Stimulated activated CD4-positive, alpha-beta T cell treated with anti-CD3 and anti-CD28 coated beads, TNF-alpha, amount 100 ng/mL, for 48 hours (primary cell): Measurements from ENCODE around the gene GAPDH.
A peak's percentile ranks its signal among the peaks of the same experiment; 100 is the strongest.

Experiments
- DNase-seq, 3 donors: peaks; one replicate each; pipeline ENCODE4 v3.0.0-alpha.2; 2020; ENCODE audit warnings: low read depth in 3 of 3

The GAPDH gene

DNA sequence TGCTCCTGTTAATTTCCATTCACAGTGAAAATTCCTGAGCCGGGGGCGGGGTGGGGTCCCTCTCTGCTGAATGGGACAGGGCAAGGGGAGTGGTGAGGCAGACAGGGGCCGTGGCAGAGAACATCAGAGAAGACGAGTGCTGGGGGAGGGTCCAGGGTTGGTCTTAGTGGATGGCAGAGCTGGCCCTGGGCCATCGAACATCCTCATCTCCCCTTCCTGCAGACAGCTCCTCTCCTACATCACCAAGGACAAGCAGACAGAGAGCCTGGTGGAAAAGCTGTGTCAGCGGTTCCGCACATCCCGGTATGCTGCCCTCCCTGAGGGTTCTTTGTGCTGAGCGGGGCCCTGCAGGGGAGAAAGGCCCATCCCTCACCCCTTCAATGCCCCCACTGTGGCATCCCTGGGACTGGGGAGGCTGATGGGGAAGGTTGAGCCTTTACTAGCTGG lies 5.0 kb upstream of the GAPDH start:
- DNase-seq: no peak

DNA sequence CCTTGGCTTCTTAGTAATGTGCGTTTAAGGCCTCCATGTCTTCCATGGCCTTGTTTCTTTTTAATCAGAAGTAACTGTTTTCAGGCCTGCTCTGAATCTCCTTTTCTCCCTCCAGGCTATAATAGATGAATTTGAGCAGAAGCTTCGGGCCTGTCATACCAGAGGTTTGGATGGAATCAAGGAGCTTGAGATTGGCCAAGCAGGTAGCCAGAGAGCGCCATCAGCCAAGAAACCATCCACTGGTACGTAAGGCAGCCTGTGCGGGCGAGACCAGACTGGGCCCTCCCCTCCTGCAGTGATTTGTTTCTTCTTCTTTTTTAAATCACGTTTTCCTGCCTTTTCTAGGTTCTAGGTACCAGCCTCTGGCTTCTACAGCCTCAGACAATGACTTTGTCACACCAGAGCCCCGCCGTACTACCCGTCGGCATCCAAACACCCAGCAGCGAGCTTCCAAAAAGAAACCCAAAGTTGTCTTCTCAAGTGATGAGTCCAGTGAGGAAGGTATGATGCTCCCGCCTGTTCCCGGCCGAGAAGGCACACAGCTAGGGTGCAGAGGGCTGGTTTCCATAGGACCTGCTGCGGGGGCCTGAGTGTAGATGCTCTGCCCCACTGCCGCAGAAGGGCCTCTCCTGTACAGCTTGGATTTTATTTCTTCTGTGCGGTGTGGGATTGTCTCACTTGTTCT lies 3.6 kb upstream of the GAPDH start:
- no peak for DNase-seq

DNA sequence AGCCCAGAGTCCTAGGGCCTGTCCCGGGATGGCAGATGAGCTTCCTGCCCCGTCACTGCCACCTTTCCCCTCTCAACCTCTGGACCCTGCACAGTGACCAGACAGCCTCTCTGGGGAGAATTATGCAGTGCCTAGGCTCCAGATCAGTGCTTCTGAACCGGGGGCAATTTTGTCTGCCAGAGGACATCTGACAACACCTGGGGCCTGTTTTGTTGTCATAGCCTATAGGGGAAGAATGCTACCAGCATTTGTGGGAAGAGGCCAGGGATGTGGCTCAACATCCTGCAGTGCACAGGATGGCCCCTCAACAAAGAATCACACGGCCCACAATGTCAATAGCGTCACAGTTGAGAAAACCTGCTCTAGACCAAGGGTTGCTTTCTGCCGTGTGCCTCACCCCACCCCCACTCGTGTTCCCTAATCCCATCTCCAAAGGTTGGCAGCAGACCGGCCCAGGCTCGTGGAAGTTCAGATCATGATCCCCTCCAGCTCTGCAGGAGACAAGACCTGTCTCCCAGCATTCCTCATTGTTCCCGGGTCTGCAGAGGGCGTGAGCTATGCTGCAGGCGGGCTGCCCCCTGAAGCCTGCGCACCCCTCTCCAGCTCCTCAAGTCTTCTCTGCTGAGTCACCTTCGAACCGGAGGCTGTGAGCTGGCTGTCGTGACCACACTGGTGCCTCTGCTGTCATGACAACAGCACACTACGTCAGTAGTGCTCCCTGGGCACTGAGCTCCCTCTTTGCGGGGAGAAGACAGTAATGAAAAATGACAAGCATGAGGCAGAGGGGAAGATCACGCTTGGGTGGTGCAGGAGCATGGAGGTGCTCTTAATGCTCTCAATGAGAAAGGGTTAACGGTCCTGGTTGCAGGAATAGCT lies 2.0 kb upstream of the GAPDH start:
- peak; percentile 71 to 83 (median 82) for DNase-seq

DNA sequence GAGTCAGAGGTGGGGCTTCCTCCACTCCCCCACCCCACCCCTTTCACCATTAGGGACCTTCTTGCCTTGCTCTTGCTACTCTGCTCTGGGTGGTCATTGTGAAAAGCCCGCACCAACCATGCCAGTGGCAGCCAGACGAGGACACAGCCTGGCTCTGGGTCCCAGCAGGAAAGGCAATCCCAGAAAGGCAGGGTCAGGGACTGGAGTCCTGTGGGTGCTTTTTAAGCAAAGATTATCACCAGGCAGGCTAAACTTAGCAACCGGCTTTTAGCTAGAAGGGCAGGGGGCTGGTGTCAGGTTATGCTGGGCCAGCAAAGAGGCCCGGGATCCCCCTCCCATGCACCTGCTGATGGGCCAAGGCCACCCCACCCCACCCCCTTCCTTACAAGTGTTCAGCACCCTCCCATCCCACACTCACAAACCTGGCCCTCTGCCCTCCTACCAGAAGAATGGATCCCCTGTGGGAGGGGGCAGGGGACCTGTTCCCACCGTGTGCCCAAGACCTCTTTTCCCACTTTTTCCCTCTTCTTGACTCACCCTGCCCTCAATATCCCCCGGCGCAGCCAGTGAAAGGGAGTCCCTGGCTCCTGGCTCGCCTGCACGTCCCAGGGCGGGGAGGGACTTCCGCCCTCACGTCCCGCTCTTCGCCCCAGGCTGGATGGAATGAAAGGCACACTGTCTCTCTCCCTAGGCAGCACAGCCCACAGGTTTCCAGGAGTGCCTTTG lies 1.2 kb upstream of the GAPDH start:
- DNase-seq: no peak

DNA sequence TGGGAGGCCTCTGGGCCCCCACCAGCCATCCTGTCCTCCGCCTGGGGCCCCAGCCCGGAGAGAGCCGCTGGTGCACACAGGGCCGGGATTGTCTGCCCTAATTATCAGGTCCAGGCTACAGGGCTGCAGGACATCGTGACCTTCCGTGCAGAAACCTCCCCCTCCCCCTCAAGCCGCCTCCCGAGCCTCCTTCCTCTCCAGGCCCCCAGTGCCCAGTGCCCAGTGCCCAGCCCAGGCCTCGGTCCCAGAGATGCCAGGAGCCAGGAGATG lies 729 bp upstream of the GAPDH start:
- no peak for DNase-seq

DNA sequence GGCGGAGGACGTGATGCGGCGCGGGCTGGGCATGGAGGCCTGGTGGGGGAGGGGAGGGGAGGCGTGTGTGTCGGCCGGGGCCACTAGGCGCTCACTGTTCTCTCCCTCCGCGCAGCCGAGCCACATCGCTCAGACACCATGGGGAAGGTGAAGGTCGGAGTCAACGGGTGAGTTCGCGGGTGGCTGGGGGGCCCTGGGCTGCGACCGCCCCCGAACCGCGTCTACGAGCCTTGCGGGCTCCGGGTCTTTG lies 303 bp downstream of the GAPDH start:
- no peak for DNase-seq

DNA sequence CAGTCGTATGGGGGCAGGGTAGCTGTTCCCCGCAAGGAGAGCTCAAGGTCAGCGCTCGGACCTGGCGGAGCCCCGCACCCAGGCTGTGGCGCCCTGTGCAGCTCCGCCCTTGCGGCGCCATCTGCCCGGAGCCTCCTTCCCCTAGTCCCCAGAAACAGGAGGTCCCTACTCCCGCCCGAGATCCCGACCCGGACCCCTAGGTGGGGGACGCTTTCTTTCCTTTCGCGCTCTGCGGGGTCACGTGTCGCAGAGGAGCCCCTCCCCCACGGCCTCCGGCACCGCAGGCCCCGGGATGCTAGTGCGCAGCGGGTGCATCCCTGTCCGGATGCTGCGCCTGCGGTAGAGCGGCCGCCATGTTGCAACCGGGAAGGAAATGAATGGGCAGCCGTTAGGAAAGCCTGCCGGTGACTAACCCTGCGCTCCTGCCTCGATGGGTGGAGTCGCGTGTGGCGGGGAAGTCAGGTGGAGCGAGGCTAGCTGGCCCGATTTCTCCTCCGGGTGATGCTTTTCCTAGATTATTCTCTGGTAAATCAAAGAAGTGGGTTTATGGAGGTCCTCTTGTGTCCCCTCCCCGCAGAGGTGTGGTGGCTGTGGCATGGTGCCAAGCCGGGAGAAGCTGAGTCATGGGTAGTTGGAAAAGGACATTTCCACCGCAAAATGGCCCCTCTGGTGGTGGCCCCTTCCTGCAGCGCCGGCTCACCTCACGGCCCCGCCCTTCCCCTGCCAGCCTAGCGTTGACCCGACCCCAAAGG lies 804 bp downstream of the GAPDH start:
- DNase-seq: peak in 2 of 3 donors; percentile 68 to 71

DNA sequence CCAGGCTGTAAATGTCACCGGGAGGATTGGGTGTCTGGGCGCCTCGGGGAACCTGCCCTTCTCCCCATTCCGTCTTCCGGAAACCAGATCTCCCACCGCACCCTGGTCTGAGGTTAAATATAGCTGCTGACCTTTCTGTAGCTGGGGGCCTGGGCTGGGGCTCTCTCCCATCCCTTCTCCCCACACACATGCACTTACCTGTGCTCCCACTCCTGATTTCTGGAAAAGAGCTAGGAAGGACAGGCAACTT lies 1.3 kb downstream of the GAPDH start:
- no peak for DNase-seq

DNA sequence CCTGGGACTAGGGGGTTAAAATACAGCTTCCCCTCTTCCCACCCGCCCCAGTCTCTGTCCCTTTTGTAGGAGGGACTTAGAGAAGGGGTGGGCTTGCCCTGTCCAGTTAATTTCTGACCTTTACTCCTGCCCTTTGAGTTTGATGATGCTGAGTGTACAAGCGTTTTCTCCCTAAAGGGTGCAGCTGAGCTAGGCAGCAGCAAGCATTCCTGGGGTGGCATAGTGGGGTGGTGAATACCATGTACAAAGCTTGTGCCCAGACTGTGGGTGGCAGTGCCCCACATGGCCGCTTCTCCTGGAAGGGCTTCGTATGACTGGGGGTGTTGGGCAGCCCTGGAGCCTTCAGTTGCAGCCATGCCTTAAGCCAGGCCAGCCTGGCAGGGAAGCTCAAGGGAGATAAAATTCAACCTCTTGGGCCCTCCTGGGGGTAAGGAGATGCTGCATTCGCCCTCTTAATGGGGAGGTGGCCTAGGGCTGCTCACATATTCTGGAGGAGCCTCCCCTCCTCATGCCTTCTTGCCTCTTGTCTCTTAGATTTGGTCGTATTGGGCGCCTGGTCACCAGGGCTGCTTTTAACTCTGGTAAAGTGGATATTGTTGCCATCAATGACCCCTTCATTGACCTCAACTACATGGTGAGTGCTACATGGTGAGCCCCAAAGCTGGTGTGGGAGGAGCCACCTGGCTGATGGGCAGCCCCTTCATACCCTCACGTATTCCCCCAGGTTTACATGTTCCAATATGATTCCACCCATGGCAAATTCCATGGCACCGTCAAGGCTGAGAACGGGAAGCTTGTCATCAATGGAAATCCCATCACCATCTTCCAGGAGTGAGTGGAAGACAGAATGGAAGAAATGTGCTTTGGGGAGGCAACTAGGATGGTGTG lies 1.9 kb downstream of the GAPDH start:
- no peak for DNase-seq

DNA sequence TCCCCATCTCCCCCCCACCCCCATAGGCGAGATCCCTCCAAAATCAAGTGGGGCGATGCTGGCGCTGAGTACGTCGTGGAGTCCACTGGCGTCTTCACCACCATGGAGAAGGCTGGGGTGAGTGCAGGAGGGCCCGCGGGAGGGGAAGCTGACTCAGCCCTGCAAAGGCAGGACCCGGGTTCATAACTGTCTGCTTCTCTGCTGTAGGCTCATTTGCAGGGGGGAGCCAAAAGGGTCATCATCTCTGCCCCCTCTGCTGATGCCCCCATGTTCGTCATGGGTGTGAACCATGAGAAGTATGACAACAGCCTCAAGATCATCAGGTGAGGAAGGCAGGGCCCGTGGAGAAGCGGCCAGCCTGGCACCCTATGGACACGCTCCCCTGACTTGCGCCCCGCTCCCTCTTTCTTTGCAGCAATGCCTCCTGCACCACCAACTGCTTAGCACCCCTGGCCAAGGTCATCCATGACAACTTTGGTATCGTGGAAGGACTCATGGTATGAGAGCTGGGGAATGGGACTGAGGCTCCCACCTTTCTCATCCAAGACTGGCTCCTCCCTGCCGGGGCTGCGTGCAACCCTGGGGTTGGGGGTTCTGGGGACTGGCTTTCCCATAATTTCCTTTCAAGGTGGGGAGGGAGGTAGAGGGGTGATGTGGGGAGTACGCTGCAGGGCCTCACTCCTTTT lies 2.7 kb downstream of the GAPDH start:
- DNase-seq: no peak

DNA sequence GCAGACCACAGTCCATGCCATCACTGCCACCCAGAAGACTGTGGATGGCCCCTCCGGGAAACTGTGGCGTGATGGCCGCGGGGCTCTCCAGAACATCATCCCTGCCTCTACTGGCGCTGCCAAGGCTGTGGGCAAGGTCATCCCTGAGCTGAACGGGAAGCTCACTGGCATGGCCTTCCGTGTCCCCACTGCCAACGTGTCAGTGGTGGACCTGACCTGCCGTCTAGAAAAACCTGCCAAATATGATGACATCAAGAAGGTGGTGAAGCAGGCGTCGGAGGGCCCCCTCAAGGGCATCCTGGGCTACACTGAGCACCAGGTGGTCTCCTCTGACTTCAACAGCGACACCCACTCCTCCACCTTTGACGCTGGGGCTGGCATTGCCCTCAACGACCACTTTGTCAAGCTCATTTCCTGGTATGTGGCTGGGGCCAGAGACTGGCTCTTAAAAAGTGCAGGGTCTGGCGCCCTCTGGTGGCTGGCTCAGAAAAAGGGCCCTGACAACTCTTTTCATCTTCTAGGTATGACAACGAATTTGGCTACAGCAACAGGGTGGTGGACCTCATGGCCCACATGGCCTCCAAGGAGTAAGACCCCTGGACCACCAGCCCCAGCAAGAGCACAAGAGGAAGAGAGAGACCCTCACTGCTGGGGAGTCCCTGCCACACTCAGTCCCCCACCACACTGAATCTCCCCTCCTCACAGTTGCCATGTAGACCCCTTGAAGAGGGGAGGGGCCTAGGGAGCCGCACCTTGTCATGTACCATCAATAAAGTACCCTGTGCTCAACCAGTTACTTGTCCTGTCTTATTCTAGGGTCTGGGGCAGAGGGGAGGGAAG lies 3.5 kb downstream of the GAPDH start:
- DNase-seq: peak; percentile 70 to 75 (median 71)

DNA sequence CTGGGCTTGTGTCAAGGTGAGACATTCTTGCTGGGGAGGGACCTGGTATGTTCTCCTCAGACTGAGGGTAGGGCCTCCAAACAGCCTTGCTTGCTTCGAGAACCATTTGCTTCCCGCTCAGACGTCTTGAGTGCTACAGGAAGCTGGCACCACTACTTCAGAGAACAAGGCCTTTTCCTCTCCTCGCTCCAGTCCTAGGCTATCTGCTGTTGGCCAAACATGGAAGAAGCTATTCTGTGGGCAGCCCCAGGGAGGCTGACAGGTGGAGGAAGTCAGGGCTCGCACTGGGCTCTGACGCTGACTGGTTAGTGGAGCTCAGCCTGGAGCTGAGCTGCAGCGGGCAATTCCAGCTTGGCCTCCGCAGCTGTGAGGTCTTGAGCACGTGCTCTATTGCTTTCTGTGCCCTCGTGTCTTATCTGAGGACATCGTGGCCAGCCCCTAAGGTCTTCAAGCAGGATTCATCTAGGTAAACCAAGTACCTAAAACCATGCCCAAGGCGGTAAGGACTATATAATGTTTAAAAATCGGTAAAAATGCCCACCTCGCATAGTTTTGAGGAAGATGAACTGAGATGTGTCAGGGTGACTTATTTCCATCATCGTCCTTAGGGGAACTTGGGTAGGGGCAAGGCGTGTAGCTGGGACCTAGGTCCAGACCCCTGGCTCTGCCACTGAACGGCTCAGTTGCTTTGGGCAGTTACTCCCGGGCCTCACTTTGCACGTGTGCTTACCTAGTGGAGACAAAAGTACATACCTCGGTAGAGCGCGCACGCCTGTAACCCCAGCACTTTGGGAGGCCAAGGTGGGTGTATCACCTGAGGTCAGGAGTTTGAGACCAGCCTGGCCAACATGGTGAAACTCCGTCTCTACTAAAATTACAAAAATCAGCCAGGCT lies 4.3 kb downstream of the GAPDH start:
- DNase-seq: no peak

DNA sequence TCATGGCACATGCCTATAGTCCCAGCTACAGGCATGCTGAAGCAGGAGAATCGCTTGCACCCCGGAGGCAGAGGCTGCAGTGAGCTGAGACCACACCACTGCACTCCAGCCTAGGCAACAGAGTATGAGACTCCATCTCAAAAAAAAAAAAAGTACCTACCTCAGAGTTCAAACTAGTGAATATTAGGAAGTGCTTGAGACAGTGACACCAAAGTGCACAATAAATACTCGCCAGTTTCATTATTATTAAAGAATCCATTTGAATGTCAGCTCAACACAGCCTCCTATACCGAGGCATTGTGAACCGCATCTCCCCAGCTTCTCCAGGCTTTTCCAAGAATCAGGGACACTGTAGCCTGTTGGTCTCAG lies 5.0 kb downstream of the GAPDH start:
- no peak for DNase-seq

DNA sequence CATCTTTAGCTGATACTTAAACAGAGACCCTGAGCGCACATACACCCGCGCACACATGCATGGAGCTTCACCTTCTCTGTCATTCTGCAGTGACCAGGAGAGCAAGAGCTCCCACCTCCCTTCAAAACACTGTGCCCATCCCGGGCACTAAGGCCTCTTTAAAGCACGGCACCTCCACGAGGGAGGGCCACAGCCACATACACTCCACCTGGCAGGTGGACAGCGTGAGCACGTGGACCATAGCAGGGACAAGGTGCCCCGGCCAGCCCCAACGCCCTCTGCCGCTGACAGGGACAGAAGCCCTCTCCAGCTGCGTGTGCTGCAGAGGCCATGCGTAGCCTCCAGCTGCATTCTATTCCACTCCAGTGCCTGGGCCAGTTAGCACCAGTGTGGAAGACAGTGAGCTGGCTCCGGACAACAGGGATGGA lies 5.4 kb downstream of the GAPDH start:
- no peak for DNase-seq

DNA sequence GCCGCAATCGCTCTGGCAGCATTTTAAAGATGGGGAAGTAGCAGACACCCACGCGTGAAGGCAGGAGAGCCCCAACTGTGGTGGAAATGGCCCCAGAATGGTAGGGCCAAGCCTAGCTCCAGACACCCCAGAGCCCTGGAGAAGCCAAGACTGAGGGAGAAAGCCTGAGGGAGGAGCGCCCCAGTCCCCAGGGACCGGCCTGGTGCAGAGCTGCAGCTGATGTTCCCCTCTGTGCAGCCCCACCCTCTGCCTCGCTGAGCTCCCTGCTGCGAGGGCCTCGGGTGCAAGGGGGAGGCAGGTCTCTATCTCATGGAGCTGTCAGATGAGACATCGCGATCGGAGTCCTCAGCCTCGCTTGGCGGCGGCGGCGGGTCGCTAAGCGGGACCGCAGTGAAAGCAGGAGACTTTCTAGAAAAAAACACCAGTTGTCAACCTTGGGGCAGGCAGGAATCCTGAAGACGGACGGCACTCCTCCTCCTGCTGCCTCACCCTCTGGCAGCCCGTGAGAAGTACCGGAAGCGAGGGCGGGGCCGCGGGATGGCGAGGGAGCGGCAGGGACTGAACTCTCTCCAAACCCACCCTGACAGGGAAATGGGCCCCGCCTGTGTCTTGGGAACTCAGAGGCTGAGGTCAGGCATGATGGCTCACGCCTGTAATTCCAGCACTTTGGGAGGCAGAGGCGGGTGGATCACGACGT lies 6.0 kb downstream of the GAPDH start:
- no peak for DNase-seq

DNA sequence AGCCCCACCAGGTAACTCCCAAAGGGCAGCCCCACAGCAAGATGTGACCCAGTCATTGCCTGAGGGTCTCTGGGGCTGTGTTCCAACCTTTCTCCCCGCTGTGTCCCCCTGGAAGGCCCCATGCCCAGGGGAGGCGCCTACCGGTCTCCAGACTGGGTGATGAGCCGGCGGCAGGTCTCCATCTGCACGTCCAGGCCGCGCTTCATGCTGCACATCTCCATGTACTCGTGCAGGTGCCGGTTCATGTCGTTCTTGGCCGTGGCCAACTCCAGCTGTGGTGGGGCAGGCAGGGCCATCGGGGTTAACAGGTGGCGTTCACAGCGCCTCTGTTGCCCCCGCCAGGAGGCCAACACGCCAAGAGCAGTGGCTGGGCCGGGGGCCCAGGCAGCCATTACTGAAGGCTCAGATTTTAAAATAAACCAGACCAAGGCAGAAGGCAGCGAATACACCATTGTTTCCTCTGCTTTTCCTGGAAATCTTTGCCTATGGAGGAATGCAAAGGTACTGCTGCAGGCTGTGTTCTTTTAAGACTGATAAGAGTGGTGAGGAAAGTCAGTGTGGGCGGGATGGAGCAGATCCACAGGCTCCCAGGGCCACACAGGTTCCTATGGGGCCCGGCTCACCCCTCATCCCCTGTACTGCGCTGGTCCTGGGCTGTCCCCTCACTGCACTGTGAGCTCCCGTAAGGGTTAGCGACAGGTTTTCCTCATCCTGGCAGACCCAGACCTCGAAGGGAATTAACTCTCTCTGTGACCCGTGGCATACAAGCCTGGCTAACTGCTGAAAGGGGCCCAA lies 7.3 kb downstream of the GAPDH start:
- DNase-seq: no peak

DNA sequence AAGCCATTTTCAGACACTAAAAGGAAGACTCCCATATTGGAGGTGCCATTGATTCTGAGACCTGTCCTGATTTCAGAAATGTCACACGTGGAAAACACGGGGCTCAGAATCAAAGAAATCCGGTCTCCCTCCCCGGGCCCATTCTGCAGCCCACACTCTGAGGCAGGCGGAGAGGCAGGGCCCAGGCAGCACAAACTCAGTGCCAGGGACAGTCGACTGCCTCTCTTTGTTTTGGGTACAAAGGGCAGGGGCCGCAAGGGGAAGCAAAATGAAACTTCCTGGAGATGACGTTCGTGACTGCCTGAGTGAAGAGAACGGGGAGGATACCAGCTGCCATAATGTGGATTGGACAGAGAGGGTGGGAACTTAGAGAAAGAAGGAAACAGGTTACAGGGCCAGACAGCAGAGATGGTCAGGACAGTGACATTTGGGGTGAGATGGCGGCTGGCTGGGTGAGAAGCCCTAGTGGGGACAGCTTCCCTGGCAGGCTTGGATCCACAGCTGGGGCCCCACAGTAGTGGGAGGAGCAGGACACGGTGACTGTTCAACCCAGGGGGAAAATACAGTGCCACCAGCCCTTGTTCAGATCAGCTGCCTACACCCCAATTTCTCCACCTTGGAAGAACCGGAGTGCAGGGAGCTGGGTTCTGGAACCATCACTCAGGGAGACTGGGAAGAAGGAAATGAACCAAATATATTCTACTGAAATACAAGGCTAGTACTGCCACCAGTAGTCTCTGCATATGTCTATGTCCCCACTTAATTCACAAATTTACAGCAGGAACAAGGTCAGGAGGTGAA lies 8.1 kb downstream of the GAPDH start:
- no peak for DNase-seq
